Kidney capillary endothelial cell (primary cell): Measurements from ENCODE around the gene ERG28.
"Not testable (repeated sequence)": the region's sequence is repeated elsewhere in the genome, so short reads cannot be mapped to it uniquely, and the experiment has no call there.

Experiments used
- DNase-seq: peaks from one replicate; pipeline ENCODE4 v3.0.0-alpha.2; 2018; ENCODE audit warnings: low spot score

ERG28 gene

GRCh38 chr14:75625034-75625433 is 35.6 kb downstream of the ERG28 start:
- no peak for DNase-seq

DNA sequence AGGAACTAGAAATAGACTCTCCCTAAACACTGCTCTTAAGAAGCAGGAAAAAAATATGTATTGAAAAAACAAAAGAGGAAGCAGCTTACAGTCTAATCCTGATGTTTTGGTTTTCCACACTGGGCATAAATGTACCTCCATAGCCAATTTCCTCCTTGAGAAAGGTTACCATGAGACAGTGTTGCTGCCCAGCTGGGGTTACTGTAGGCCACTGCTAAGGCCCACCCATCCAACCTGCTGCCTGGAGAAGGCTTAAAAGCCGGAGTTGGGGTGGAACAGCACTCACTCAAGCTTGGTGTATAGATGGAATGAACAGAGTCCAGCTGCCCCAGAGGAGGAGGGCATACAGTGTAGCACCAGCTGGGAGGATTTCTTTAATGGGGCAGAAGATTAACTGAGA is 41.1 kb downstream of the ERG28 start:
- DNase-seq = no peak

- no peak for DNase-seq
Observed at GRCh38 chr14:75615200-75615599, 45.5 kb downstream of the ERG28 start.

- no peak for DNase-seq
Observed at GRCh38 chr14:75614179-75614578, 46.5 kb downstream of the ERG28 start.

DNA sequence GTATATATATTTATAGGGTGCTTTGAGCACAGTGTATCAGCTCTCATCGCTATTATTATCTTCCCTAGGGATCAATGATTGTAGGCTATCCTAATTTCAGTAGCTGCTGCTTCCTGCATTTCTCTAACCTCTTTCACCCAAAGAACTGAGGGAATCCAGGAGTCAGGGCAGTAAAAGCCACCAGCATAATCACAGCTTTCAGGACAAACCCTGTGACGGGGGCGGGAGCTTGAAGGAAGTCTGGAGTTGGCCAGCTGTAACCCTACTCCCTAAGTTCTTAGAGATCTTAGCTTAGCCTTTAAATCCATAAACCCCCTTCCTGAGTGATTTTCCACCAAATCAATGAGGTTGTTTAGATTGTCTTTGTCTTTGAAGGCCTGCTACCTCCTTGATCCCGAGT is 48.5 kb downstream of the ERG28 start:
- DNase-seq = no peak

- DNase-seq = no peak
Observed at GRCh38 chr14:75610834-75611233, 49.8 kb downstream of the ERG28 start.

- DNase-seq = no peak
Observed at GRCh38 chr14:75609606-75610475, 50.8 kb downstream of the ERG28 start.

DNA sequence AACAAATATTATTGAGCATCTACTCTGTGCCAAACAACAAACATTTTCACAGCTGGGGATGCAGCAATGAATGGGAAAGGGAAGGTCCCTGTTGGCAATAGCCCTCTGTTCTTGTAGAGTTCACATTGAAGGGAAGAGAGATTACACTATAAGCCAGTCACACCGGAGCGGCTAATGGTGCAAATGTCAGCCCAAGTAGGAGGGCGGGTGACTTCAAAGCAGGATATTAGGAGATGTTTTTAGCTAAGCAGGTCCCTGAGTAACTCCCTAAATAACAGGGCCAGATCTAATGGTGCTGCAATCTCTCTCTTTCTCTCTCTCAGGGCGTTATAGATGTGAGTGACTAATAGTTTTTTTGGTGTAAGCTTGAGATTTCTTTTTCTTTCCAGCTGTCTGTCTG is 51.6 kb downstream of the ERG28 start:
- DNase-seq = no peak

DNA sequence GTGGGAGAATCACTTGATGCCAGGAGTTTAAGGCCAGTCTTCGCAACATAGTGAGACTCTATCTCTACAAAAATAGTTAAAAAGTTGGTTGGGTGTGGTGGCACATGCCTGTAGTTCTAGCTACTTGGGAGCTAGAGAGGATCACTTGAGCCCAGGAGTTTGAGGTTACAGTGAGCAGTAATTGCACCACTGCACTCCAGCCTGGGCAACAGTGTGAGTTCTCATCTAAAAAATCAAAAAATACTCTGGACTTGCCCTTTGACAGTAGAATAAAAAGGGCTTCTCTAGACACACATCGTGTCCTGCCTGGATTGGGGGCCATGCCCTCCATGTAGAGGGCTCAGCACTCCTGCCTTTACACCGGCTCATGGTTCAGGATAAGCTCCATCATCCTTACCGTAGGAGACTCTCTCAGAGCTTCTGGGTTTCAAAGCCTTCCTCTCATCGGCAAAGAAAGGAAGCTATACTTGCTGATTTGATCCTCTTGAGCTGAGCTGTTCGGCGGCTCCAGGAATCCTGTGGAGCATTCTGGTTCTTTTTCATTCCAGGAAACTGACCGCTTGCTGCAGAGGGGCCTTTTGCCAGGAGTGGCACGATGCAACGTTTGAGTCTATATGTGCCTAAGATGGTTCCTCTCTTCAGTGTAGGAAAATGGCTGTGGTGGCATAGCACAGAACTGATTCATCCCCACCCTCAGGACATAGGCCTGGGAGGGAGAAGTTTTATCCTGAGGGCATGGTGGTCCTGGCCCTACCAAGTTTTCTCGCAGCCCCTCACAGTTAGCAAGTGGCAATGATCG is 52.6 kb downstream of the ERG28 start:
- no peak for DNase-seq

DNA sequence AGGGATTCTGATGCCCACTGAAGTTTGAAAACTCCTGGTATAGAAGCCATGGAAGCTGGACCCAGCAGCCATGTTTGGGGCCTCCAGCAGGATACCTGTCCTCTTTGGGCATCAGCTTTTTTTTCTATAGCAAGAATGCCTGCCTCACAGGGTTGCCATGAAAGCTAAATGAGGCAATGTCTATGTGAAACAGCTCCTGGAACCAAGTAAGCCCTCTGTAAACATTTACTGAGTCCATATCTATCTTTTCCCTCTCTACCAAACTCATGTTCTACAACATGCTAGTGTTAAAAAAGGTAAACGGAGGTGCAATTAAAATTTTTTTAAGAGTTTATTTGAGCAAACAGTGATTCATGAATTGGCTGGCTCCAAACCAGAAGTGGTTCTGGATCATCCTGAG is 53.6 kb downstream of the ERG28 start:
- DNase-seq = no peak

- DNase-seq = no peak
Observed at GRCh38 chr14:75605916-75606315, 54.8 kb downstream of the ERG28 start.

DNA sequence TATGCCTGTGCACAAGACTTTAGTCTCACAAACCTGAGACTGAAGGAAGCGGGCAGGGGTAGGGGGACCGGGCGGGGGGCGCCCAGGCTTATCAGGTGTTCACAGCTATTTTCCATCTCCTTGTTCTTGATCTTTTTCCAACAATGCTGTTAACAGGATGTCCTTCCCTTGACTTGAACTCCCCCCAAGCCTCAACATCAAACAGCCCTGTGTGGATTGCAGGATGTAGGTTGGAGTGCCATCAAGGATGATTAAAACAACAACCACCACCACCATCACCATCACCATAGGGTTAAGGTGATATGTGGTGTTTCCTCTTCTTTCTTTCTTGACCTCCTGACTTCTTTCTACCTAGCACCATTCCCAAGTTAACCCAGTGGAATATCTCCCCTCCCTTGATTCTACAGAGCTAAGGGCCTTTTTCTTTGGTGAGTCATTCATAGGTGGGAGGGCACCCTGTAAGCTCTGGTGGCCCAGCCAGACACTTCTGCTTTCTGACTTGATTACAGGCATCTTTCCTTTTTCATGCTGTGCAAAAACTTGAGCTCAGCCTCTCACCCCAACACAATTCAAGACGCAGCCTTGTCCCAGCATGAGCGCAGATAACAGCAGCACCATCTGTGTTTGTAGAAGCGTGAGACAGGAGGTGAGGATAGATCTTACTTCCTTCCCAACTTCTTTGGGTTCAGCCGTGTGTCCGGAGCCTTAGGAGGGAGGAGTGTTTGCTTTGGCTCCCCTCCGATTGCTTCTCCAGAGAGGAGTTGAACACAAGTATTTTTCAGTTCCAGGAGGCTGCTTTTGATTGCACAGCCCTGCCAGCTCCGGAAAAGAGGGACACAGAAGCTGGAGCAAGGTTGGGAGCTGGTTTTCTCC is 55.5 kb downstream of the ERG28 start:
- no peak for DNase-seq

- no peak for DNase-seq
Observed at GRCh38 chr14:75602503-75602902, 58.2 kb downstream of the ERG28 start.

DNA sequence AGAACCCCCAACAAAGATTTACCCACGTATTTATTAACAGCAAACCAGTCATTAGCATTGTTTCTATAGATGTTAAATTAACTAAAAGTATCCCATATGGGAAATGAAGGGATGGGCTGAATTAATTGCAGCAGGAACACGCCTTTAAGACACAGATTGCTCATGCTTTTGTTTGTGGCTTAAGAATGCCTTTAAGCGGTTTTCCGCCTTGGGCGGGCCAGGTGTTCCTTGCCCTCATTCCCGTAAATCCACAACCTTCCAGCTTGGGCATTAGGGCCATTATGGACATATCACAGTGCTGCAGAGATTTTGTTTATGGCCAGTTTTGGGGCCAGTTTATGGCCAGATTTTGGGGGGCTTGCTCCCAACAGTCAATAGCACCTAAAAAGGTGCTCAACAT is 59.6 kb downstream of the ERG28 start:
- not testable (repeated sequence) for DNase-seq

DNA sequence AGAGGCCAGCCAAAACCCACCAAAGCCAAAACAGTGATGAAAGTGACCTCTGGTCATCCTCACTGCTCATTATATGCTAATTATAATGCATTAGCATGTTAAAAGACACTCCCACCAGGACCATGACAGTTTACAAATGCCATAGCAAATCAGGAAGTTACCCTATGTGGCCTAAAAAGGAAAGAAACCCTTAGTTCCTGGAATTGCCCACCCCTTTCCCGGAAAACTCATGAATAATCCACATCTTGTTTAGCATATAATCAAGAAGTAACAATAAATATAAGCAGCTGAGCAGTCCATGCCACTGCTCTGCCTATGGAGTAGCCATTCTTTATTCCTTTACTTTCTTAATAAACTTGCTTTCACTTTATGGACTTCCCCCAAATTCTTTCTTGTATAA is 60.6 kb downstream of the ERG28 start:
- DNase-seq = not testable (repeated sequence)
